Endodermal cell (in vitro differentiated cells): ENCODE data around the gene GRIP2. TPM values are rescaled to one million over a fixed set of nuclear protein-coding genes. Genes with fewer than 3 reads are reported as not detected.

Experiments used
- DNase-seq: peaks from one replicate; pipeline ENCODE4 v3.0.0-alpha.2; 2017
- H3K27ac ChIP-seq: 2 replicates; pipeline ENCODE4 v1.5.1; 2013; ENCODE audit warnings: mild to moderate bottlenecking, low read depth, low read length, moderate library complexity
- H3K27me3 ChIP-seq: 2 replicates; pipeline ENCODE4 v1.6.1; 2013; ENCODE audit warnings: mild to moderate bottlenecking, low read length, moderate library complexity; ENCODE audit not compliant: insufficient read depth, control insufficient read depth, poor library complexity, severe bottlenecking
- H3K36me3 ChIP-seq: 2 replicates; pipeline ENCODE4 v1.7.0; 2013; ENCODE audit warnings: mild to moderate bottlenecking, low read length, moderate library complexity; ENCODE audit not compliant: control insufficient read depth, insufficient read depth
- H3K4me1 ChIP-seq: one replicate; pipeline ENCODE4 v1.7.0; 2013; ENCODE audit warnings: low read length; ENCODE audit not compliant: control insufficient read depth, insufficient read depth
- H3K4me3 ChIP-seq: 2 replicates; pipeline ENCODE4 v1.5.1; 2013; ENCODE audit warnings: mild to moderate bottlenecking, low read length, moderate library complexity
- H3K9ac ChIP-seq: 2 replicates; pipeline ENCODE4 v1.6.1; 2013; ENCODE audit warnings: mild to moderate bottlenecking, low read length, moderate library complexity; ENCODE audit not compliant: poor library complexity, severe bottlenecking; ENCODE audit errors: extremely low read depth
- H3K9me3 ChIP-seq: 2 replicates; pipeline ENCODE4 v1.6.1; 2013; ENCODE audit warnings: mild to moderate bottlenecking, low read length, moderate library complexity; ENCODE audit not compliant: control insufficient read depth
- H3K27ac Mint-ChIP-seq: 2 replicates; pipeline ENCODE4 v1.8.0; 2020; ENCODE audit warnings: mixed read lengths
- H3K27me3 Mint-ChIP-seq: 2 replicates; pipeline ENCODE4 v1.8.0; 2021; ENCODE audit warnings: mild to moderate bottlenecking, mixed read lengths; ENCODE audit not compliant: insufficient read depth
- H3K36me3 Mint-ChIP-seq: 2 replicates; pipeline ENCODE4 v1.8.0; 2020; ENCODE audit warnings: low read depth, mixed read lengths
- H3K4me1 Mint-ChIP-seq: 2 replicates; pipeline ENCODE4 v1.8.0; 2020; ENCODE audit warnings: mixed read lengths
- H3K4me3 Mint-ChIP-seq: 2 replicates; pipeline ENCODE4 v1.8.0; 2020; ENCODE audit warnings: mild to moderate bottlenecking, moderate library complexity, mixed read lengths
- H3K9me3 Mint-ChIP-seq: 2 replicates; pipeline ENCODE4 v1.8.0; 2020; ENCODE audit warnings: mild to moderate bottlenecking, mixed read lengths
- WGBS, 2 experiments: methylation state at CpG; one replicate each; pipeline versions ENCODE4 v1.1.5 to v1.1.7; 2013; ENCODE audit warnings: missing lambda C conversion rate in 2 of 2, mixed read lengths in 1 of 2; ENCODE audit not compliant: insufficient coverage in 1 of 2, insufficient read length in 1 of 2; 5-methylcytosine and 5-hydroxymethylcytosine counted together
- total RNA-seq, 2 donors: library from RNA; stranded (reverse); fragmentation: NEBNext Ultra II Directional in 1 of 2; extraction: Animal tissue kit (Norgen Biotek cat#: 25700) in 1 of 2; gene quantifications; 2 replicates in 1 of 2; 3 replicates in 1 of 2; pipeline ENCODE4 v1.2.1, GENCODE V29; 2021
- TF ChIP-seq, protein P1 (sequence below): fragments of 200-600 bp; sonication (generic); conservative IDR thresholded peaks from 2 replicates; pipeline ENCODE4 v1.5.0; 2021; ENCODE audit warnings: antibody characterized with exemption, mild to moderate bottlenecking

The GRIP2 gene
- total RNA-seq, 2 donors from 2014 or later: 2.0 to 2.2 TPM

DNA sequence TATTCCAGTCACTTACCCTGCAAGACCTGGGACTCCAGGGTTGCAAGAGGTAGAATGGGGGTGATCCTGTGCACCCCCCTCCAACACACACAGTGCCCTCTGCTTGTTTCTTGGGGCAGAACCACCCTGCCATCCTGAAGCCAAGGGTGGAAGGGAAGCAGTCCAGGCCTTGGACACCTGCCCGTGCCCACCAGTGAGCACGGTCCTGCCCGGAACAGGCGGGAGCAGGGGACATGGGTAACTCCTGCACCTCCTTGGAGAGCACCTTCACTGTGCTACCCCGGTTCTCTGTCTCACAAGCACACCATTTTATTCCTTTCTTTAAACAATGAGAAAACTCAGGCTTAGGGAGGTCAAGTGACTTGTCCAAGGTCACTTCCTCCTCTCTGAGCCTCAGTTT lies 80.8 kb downstream of the GRIP2 start:
- Mint-ChIP-seq H3K36me3 (peaks cover 20% of the 10 kb centered on the region), H3K4me3 (no peak overlapping the region), H3K4me1 (peaks cover 55% of the 10 kb centered on the region), H3K27ac (no peak overlapping the region), H3K27me3 (no peaks in the 10 kb centered on the region), H3K9me3 (no peaks in the 10 kb centered on the region)
- Histone ChIP-seq H3K36me3 (peaks cover 19% of the 10 kb centered on the region), H3K27ac (no peak overlapping the region), H3K4me3 (no peak overlapping the region), H3K9ac (no peak overlapping the region), H3K27me3 (no peaks in the 10 kb centered on the region), H3K9me3 (no peaks in the 10 kb centered on the region), H3K4me1 (peaks cover 18% of the 10 kb centered on the region)
- WGBS, 2 experiments: 96 to 100% methylated on average over 4 to 5 of the region's 5 CpGs
- TF ChIP-seq, protein P1, sequence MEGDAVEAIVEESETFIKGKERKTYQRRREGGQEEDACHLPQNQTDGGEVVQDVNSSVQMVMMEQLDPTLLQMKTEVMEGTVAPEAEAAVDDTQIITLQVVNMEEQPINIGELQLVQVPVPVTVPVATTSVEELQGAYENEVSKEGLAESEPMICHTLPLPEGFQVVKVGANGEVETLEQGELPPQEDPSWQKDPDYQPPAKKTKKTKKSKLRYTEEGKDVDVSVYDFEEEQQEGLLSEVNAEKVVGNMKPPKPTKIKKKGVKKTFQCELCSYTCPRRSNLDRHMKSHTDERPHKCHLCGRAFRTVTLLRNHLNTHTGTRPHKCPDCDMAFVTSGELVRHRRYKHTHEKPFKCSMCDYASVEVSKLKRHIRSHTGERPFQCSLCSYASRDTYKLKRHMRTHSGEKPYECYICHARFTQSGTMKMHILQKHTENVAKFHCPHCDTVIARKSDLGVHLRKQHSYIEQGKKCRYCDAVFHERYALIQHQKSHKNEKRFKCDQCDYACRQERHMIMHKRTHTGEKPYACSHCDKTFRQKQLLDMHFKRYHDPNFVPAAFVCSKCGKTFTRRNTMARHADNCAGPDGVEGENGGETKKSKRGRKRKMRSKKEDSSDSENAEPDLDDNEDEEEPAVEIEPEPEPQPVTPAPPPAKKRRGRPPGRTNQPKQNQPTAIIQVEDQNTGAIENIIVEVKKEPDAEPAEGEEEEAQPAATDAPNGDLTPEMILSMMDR: no peak
- DNase-seq: no peak

DNA sequence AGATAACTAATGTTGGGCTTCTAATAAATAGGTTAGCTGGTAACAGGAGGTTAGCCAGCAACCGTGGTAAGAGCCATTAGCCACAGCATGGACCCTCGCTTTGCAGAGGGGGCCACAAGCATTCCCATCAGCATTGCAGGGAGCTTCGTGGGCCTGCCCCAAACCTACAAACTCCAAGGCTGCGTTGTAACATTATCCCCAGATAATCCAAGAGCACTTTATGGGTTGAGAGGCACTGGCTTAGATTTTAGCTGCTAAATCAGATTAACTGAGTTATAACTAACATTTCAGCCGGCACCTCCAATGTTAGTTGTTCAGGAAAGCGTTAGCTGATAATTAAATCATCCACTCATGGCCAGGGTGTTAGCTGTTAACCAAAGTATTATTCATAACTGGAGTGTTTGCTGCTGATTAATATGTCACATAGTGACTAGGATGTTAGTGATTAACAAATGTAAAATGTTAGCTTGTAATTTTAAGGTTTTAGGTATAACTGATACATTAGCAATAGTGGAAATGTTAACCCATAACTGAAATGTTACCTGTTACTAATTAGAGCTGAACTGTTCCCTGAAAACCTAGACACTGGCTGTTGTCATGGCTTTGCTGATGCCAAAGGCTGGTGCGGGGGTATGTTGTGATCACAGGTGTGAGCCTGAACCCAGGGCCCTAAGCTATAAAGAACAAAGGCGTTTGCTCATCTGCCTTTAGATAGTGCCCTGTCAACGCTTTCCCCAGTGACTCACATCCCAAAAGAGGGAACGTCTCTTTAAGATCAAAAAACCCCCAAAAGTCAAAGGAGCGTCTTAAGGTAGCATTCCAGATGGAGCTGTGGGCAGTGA lies 81.5 kb downstream of the GRIP2 start:
- Histone ChIP-seq H3K27ac (no peak overlapping the region), H3K4me3 (no peak overlapping the region), H3K27me3 (no peaks in the 10 kb centered on the region), H3K9ac (no peak overlapping the region), H3K4me1 (peaks cover 18% of the 10 kb centered on the region), H3K36me3 (peaks cover 19% of the 10 kb centered on the region), H3K9me3 (no peaks in the 10 kb centered on the region)
- no peak for DNase-seq
- no peaks in the 10 kb centered on the region for H3K27me3 Mint-ChIP-seq
- H3K4me3 Mint-ChIP-seq: no peak overlapping the region
- peak overlapping the region; percentile 83 for H3K27ac Mint-ChIP-seq
- H3K4me1 Mint-ChIP-seq: peaks cover 48% of the 10 kb centered on the region
- H3K9me3 Mint-ChIP-seq: no peaks in the 10 kb centered on the region
- H3K36me3 Mint-ChIP-seq: peaks cover 27% of the 10 kb centered on the region
- whole genome bisulfite sequencing, 2 experiments: 84 to 93% methylated on average over 5 to 11 of the region's 11 CpGs
- TF ChIP-seq, protein P1: no peak

DNA sequence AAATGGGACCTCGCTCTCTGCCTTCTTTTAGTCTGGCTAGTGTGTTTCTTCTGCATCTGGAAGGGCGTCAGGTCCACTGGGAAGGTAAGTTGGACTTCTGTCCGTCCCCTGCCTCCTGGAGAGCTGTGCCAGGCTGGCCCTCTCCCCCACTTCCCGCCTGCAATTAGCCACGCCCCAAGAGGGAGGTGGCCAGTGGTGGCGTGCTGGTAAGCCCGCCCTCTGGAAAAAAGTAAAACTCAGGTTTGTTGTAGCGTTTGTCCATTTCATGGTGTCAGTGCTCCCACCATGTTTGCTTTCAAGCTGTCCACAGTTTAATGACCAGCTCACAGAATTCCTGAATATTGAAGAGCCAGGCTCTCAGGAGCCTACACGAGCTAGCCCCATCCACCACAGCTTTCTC lies 82.1 kb downstream of the GRIP2 start:
- H3K4me1 Mint-ChIP-seq: peaks cover 42% of the 10 kb centered on the region
- no peaks in the 10 kb centered on the region for H3K27me3 Mint-ChIP-seq

More for the DNA sequence above, 82.1 kb downstream of the GRIP2 start:
- H3K36me3 Mint-ChIP-seq: peaks cover 32% of the 10 kb centered on the region
- DNase-seq: peak; percentile 85
- Histone ChIP-seq H3K4me3 (no peak overlapping the region), H3K27me3 (no peaks in the 10 kb centered on the region), H3K27ac (no peak overlapping the region), H3K4me1 (peaks cover 18% of the 10 kb centered on the region), H3K9me3 (no peaks in the 10 kb centered on the region), H3K36me3 (peaks cover 23% of the 10 kb centered on the region), H3K9ac (no peak overlapping the region)
- 67 to 79% methylated on average over 5 to 9 of the region's 9 CpGs for WGBS, 2 experiments
- H3K4me3 Mint-ChIP-seq: no peak overlapping the region
- H3K9me3 Mint-ChIP-seq: no peaks in the 10 kb centered on the region
- TF ChIP-seq, protein P1: no peak
- peak overlapping the region; percentile 83 for H3K27ac Mint-ChIP-seq
